Ectodermal cell (in vitro differentiated cells): ENCODE results near the gene PPP1CB.

Experiments used
- H3K27ac ChIP-seq: 2 replicates; pipeline ENCODE4 v1.7.0; 2013; ENCODE audit warnings: mild to moderate bottlenecking, low read depth, low read length; ENCODE audit not compliant: insufficient read depth, poor library complexity, severe bottlenecking
- H3K27me3 ChIP-seq: 2 replicates; pipeline ENCODE4 v1.7.0; 2013; ENCODE audit warnings: mild to moderate bottlenecking, low read length; ENCODE audit not compliant: insufficient read depth, control insufficient read depth, poor library complexity, severe bottlenecking
- H3K36me3 ChIP-seq: one replicate; pipeline ENCODE4 v1.7.0; 2013; ENCODE audit warnings: low read length; ENCODE audit not compliant: control insufficient read depth, insufficient read depth
- H3K4me1 ChIP-seq: one replicate; pipeline ENCODE4 v1.7.0; 2013; ENCODE audit warnings: low read length; ENCODE audit not compliant: control insufficient read depth, insufficient read depth
- H3K4me3 ChIP-seq: 2 replicates; pipeline ENCODE4 v1.7.0; 2013; ENCODE audit warnings: low read depth, low read length, control low read depth; ENCODE audit not compliant: insufficient read depth
- H3K9me3 ChIP-seq: 2 replicates; pipeline ENCODE4 v1.7.0; 2013; ENCODE audit warnings: mild to moderate bottlenecking, low read length, moderate library complexity; ENCODE audit not compliant: control insufficient read depth
- WGBS, 2 experiments: methylation state at CpG; one replicate each; pipeline ENCODE4 v1.1.7; 2013; ENCODE audit warnings: missing lambda C conversion rate in 2 of 2; 5-methylcytosine and 5-hydroxymethylcytosine counted together

PPP1CB gene

GRCh38 chr2:28717339-28717758, 34.3 kb upstream of the PPP1CB start:
- H3K4me1 ChIP-seq, result no peaks in the 10 kb centered on the region
- no peaks in the 10 kb centered on the region for H3K9me3 ChIP-seq
- 85 to 90% methylated on average over 5 of the region's 5 CpGs for WGBS, 2 experiments
- H3K36me3 ChIP-seq, result no peaks in the 10 kb centered on the region
- no peak overlapping the region for H3K27ac ChIP-seq
- H3K27me3 ChIP-seq, result no peaks in the 10 kb centered on the region
- H3K4me3 ChIP-seq, result no peak overlapping the region

- no peak overlapping the region for H3K27ac ChIP-seq
- H3K9me3 ChIP-seq, result no peaks in the 10 kb centered on the region
- H3K36me3 ChIP-seq, result no peaks in the 10 kb centered on the region
- 91 to 96% methylated on average over 3 of the region's 3 CpGs for WGBS, 2 experiments
- H3K4me3 ChIP-seq, result no peak overlapping the region
- no peaks in the 10 kb centered on the region for H3K4me1 ChIP-seq
- H3K27me3 ChIP-seq, result no peaks in the 10 kb centered on the region
Observed at GRCh38 chr2:28720345-28720744, 31.3 kb upstream of the PPP1CB start.

DNA sequence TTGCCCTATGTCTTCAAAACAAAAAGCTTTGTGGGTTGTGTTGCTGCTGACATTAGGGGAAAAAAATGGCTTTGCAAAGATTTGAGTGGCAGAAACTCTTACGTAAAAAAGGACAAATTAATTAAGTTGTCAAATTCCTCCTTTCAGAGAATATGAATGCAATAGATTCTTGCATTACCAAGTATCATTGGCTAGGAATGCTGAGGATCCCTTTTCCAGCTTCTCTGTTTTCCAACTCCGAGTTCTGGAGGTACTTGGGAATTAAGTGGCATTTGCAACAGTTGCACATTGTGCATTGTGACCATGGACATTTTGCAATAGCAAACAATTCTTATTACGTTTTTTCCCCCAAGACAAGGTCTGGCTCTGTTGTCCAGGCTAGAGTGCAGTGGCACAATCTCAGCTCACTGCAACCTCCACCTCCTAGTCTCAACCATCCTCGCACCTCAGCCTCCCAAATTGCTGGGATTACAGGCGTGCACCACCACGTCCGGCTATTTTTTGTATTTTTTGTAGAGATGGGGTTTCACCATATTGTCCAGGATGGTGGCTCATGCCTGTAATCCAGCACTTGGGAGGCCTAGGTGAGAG, 29.9 kb upstream of the PPP1CB start:
- no peaks in the 10 kb centered on the region for H3K9me3 ChIP-seq
- H3K36me3 ChIP-seq, result no peaks in the 10 kb centered on the region
- no peaks in the 10 kb centered on the region for H3K27me3 ChIP-seq
- no peak overlapping the region for H3K4me3 ChIP-seq
- no peak overlapping the region for H3K27ac ChIP-seq
- H3K4me1 ChIP-seq, result no peaks in the 10 kb centered on the region
- WGBS, 2 experiments, result 93 to 94% methylated on average over 7 of the region's 7 CpGs

DNA sequence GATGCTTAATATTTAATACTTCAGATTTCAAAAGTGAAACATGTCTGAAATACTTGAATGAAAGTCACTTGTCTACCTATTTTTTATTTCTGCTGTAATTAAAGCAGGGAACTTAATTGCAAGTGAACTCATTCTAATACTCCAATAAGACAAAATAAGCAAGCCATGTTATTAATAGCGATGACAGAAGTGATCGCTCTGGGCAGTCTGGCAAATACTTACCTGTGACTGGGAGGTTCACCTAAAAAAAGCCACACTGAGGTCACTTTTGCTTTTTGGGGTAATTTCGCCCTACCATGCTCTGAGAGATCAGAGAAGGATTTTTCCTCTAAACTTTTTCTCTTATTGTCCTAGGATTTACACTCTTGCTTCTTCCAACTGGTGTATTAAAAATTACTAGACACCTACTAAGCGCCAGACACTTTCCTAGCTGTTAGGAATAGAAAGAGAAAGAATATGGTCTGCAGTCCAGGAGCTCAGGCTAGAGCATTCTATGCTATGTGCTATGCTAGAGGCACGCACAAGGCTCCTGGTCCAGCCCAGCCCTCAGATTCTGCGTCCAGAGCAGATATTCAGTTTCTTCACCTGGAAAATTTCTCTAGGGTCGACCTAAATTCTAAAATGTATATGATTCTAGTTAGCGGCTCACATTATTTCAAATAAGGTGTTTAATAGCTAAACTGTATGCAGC, 26.5 kb upstream of the PPP1CB start:
- Histone ChIP-seq H3K4me1 (no peaks in the 10 kb centered on the region), H3K9me3 (no peaks in the 10 kb centered on the region), H3K4me3 (no peak overlapping the region), H3K27ac (no peak overlapping the region), H3K36me3 (no peaks in the 10 kb centered on the region), H3K27me3 (no peaks in the 10 kb centered on the region)
- 92 to 95% methylated on average over 6 to 8 of the region's 8 CpGs for WGBS, 2 experiments

DNA sequence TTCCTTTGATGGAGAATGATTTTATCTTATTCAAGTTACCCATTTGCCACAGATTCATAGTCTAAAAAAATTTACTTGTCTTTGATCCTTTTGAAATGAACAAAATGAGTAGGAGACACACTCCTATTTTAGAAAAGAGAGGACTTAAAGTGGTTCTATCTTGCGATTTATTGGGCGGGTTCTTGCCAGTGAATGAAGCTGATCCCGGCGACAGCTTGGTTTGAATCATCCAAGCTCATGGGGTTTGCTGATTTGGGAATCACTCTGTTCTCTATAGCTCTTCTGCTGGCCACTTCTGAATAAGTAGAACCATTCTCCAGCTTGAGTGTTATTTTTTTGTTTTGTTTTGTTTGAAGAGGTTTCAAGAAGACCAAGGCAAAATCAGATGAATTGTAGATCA, 25.5 kb upstream of the PPP1CB start:
- H3K36me3 ChIP-seq, result no peaks in the 10 kb centered on the region
- WGBS, 2 experiments, result 90 to 92% methylated on average over 4 of the region's 4 CpGs
- H3K4me1 ChIP-seq, result no peaks in the 10 kb centered on the region
- no peaks in the 10 kb centered on the region for H3K9me3 ChIP-seq
- no peak overlapping the region for H3K4me3 ChIP-seq
- H3K27me3 ChIP-seq, result no peaks in the 10 kb centered on the region
- H3K27ac ChIP-seq, result no peak overlapping the region

DNA sequence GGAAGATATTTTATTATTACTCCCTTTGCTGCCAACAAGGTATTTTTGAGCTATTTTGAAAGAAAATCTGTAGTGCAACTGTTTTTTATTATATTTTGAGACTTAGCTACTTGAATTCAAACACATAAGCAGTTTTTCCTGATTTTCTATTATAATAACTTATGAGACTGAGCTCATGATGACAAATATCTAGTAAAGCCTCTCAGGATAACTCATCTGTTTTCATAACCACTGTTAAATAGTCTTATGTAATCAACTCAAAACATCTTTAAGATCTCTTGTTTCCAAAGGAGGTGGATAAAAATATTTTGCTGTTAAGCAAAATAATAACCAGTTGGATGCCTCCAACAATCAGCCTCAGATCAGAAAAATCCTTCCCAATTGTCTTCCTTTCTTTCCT, 21.9 kb upstream of the PPP1CB start:
- no peak overlapping the region for H3K4me3 ChIP-seq
- H3K4me1 ChIP-seq, result no peaks in the 10 kb centered on the region
- H3K9me3 ChIP-seq, result no peaks in the 10 kb centered on the region
- no peaks in the 10 kb centered on the region for H3K27me3 ChIP-seq
- no peaks in the 10 kb centered on the region for H3K36me3 ChIP-seq
- H3K27ac ChIP-seq, result no peak overlapping the region

GRCh38 chr2:28730641-28731146, 20.9 kb upstream of the PPP1CB start:
- 93 to 95% methylated on average over 4 to 5 of the region's 5 CpGs for WGBS, 2 experiments
- Histone ChIP-seq H3K9me3 (no peaks in the 10 kb centered on the region), H3K27me3 (no peaks in the 10 kb centered on the region), H3K4me3 (no peak overlapping the region), H3K36me3 (no peaks in the 10 kb centered on the region), H3K4me1 (no peaks in the 10 kb centered on the region), H3K27ac (no peak overlapping the region)

- H3K4me3 ChIP-seq, result no peak overlapping the region
- no peaks in the 10 kb centered on the region for H3K27me3 ChIP-seq
- H3K27ac ChIP-seq, result no peak overlapping the region
- no peaks in the 10 kb centered on the region for H3K9me3 ChIP-seq
- 83 to 93% methylated on average over 6 of the region's 6 CpGs for WGBS, 2 experiments
- no peaks in the 10 kb centered on the region for H3K4me1 ChIP-seq
- no peaks in the 10 kb centered on the region for H3K36me3 ChIP-seq
Observed at GRCh38 chr2:28735511-28735910, 16.1 kb upstream of the PPP1CB start.

- H3K9me3 ChIP-seq, result no peaks in the 10 kb centered on the region
- no peaks in the 10 kb centered on the region for H3K4me1 ChIP-seq
- no peak overlapping the region for H3K4me3 ChIP-seq
- no peaks in the 10 kb centered on the region for H3K27me3 ChIP-seq
- no peak overlapping the region for H3K27ac ChIP-seq
- no peaks in the 10 kb centered on the region for H3K36me3 ChIP-seq
- WGBS, 2 experiments, result 86 to 88% methylated on average over 3 of the region's 3 CpGs
Observed at GRCh38 chr2:28736034-28736433, 15.6 kb upstream of the PPP1CB start.

DNA sequence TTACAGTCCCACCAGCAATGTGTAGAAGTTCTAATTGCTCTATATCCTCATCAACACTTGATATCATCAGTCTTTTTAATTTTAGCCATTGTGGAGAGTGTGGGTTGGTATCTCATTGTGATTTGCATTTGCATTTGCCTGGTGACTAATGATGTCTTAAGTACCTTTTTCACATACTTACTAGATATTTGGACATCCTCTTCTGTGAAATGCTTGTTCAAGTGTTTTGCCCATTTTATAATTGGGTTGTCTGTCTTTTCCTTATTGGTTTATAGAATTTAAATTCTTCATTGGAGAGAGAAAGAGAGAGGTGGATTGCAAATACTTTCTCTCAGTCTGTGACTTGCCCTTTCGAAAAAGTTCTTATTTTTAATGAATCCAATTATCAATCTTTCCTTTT, 14.0 kb upstream of the PPP1CB start:
- H3K36me3 ChIP-seq, result no peaks in the 10 kb centered on the region
- WGBS, 2 experiments, result no CpG with 5 or more reads among the region's 1 CpG
- H3K27ac ChIP-seq, result no peak overlapping the region
- H3K9me3 ChIP-seq, result no peaks in the 10 kb centered on the region
- no peaks in the 10 kb centered on the region for H3K4me1 ChIP-seq
- no peaks in the 10 kb centered on the region for H3K27me3 ChIP-seq
- H3K4me3 ChIP-seq, result no peak overlapping the region
